GM18508 (cell line): ENCODE data around the gene UST.
"Not testable (repeated sequence)": the region's sequence is repeated elsewhere in the genome, so short reads cannot be mapped to it uniquely, and the experiment has no call there.

Experiments
- ATAC-seq: cut with Tn5 transposase; IDR thresholded peaks from one replicate; pipeline ENCODE4 v1.9.1; 2021; ENCODE audit warnings: moderate number of reproducible peaks; ENCODE audit not compliant: insufficient read depth, unreplicated experiment

The UST gene

DNA sequence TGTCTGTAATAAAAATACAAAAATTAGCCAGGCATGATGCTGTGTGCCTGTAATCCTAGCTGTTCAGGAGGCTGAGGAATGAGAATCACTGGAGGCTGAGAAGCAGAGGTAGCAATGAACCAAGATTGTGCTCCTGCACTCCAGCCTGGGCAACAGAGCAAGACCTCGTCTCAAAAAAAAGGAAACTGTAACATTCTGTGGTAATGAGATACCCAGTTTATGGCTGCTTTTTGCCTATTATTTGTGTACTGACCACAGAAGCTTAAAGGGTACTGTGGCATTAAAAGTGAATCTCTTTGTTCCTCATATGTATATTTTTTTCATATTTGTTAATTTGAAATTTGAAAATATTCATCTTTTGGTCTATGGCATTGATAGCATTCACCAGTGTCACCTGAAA, 185.4 kb downstream of the UST start:
- no peak for ATAC-seq

DNA sequence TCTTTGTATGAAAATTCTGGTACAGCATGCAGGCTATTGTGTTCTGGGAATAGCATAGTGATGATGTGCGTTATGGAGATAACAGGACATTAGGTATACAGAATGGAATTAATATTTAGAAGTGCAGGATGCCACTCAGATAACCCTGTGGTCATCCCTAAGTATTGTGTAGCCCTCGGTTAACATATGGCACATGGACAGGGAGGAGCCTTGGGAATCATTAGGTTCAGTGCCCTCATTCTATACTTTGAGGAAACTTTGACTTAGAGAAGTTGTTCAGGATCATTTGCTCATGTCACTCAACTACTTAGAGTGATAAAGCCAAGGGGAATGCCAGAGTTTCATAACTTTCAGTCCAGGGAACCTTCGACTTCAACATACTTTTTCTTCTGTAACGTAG, 185.9 kb downstream of the UST start:
- ATAC-seq: no peak

GRCh38 chr6:148934539-148934938, 187.7 kb downstream of the UST start:
- ATAC-seq: no peak

- ATAC-seq: no peak
Measured at GRCh38 chr6:148934961-148935360, 188.1 kb downstream of the UST start.

DNA sequence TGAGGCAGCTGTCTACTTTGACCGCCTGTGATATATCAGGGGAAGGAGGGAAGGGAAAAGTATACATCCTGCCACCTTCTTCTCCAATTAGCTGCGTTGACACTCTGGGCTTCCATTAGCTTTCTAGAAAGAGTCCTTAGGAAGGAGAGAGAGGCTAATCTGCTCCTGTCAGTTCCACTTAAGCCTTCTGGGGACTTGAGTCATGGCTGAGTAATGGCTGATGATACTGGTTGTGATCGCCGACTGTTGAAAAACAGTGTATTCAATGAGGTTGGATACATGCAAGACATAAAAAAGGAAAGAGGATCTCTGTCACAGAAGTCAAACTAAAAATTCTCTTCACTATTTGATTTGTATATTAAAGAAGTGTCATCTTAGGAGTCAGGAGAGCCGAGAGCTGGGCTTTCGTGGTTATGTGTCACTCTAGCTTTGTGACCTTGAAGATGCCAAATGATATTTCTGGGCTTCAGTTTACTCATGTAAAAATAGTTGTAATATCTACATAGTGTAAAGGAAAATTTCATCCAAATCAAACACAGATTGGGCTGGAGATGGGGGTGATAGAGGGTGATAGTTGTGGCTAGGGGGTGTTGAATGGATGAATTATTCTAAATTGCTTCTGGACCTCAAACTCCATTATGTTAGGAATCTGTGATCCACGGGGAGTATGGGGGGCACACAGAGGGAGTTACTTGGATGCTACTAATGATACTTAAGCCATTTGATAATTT, 189.0 kb downstream of the UST start:
- ATAC-seq: no peak

DNA sequence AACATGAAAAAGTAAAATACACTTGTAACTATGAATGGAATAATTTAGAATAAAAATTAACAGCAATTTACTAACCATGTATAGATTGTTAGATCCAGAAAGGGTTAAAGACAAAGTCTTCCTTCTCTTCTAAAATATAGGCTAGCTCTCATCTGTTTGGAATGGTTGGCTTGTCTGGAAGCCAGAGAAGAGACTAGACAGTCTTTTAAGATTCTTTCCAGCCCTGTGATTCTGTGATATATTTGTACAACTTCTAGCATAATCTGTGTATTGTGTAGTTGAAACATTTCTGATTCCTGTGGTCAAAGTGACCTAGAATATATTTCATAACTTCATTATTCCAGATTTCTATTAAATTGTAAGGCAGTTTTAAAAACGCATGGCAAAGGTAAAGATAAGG, 196.6 kb downstream of the UST start:
- no peak for ATAC-seq

- no peak for ATAC-seq
Measured at GRCh38 chr6:148944608-148945007, 197.8 kb downstream of the UST start.

- no peak for ATAC-seq
Measured at GRCh38 chr6:148945301-148946021, 198.6 kb downstream of the UST start.

GRCh38 chr6:148947621-148948444, 201.0 kb downstream of the UST start:
- no peak for ATAC-seq

DNA sequence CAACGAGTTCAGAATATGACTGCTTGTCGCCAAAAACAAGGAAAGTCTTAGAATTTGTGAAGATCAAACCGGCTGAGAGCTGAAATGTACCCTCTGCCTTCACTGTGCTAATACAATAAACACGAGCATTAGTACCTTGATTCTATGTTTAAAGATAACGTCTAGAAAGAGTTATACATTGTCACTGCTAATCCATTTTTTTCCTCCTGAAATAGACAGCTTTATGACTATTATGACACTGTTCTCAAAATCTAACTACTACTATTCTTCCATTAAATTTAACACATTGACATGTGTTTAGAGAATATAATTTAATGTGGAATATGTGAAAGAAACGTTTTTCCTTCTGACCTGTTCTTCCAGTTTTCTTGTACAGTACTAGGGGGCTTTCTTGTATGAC, 204.8 kb downstream of the UST start:
- no peak for ATAC-seq

DNA sequence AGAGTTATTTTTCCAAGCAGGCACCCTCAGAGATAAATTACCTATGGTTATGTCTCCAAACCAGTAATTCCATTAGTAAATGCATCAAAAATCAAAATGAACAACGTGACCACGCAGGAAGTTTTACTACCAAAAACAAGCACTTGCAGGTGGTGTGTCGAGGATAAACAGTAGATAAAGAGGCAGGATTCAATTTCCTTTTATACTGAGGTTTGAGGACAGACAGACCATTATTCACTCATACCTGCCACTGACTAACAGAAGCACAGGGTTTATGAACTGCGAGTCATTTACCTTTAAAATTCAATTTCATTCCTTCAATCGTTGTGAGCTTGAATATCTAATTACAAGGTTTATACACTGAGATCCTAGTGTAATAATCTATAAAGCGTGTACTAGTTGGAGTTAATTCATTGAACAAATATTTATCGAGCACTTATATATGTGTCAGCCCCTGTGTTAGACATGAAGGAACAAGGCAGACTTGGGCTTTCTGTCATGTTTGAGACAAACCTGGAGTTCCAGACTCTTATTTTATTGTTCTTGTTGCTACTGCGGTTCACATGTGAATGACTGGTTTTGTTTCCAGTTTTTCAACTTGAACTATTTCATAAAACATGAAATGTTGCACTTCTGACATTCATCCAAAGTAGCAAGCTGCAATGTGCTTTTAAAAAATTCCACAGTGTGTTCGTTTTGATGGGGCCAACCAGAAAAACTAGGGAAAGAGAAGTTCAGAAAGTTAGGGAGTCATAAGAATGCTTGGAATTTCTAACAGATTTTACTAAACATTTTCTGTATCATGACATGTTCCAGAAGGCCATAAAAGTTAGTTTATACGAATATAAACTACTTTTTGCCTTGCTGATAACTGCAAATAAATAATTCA, 205.6 kb downstream of the UST start:
- ATAC-seq: no peak

DNA sequence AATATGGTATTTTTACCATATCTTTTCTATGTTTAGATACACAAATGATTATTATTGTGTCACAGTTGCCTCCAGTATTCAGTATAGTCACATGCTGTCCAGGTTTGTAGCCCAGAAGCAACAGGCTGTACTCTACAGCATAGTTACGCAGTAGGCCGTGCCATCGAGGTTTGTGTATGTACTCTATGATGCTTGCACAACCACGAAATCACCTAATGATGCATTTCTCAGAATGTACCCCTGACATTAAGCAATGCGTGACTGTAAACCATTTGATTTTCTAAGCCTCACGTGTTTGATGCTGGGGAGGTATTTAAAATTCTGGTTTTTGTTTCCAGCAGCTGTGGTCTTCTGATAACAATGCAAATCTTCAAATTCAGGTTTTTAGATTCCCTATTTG, 207.6 kb downstream of the UST start:
- ATAC-seq: no peak

- ATAC-seq: no peak
Measured at GRCh38 chr6:148954934-148955333, 208.1 kb downstream of the UST start.

DNA sequence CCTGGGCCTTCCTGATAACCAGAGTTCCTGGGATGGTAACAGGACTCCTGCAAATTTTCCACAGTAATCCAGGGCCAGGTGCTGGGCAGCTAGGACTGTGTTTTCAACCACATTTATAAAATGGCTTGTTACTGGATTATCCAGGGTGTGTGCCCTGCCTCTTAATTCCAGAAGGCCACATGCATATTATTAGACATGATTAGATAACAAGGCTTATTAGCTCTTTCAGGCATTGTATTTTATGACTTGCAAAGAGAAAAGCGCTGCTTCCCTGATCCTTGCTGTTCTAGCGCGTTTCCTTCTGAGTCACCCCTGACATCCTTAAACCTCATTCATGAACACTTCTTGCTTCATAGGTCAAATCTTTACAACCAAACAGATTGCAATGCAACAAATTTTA, 208.6 kb downstream of the UST start:
- ATAC-seq: no peak

GRCh38 chr6:148956163-148956562, 209.3 kb downstream of the UST start:
- not testable (repeated sequence) for ATAC-seq

GRCh38 chr6:148957752-148958151, 210.9 kb downstream of the UST start:
- ATAC-seq: no peak

GRCh38 chr6:148959008-148959407, 212.2 kb downstream of the UST start:
- ATAC-seq: no peak

DNA sequence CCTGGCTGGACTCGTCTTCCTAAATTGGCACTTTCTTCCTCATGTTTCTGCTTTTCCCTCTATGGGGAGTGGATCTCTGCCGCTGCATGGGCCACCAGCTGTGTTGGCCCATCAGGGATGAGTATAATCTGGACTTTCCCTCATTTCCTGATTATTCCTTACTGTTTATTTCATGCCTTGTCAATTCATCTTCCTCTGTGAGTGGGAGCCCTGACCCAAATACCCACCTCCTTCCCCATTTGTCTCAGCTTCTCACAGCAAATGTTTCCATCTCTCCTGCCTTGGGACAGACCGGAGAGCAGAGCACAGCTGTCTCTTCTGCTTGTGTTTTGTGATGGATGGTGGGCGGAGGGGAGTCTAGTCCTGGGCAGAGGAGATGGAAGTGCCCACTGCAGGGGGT, 212.7 kb downstream of the UST start:
- ATAC-seq: no peak

DNA sequence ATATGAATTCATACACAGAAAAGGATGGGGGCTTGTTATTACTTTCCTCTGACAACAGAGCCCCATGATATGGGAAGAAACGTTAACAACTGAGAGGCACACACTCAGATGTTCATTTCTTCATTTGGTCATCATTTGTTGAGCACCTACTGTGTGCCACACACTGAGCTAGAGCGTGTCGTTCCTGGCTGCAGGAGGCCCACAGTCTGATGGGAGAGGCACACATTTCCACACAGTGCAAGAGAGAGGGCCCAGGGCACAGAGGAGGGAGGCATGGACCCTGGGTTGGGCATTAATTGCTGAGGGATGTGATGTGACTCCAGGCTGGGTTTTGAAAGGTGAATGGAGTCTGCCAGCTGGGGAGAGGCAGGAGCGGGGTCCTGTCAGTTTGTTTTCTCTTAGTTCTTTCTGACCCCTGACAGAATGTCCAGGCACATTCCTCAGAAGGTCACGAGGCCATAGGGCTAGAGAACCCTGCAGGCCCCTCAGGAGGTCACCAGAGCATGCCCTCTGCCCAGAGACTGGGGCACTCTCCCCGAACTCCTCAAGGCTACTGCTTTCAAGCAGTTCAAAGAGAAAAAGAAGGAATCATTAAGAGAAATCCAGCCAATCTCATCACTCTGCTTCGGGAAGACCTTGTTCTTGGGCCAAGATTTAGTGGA, 216.2 kb downstream of the UST start:
- ATAC-seq: no peak

DNA sequence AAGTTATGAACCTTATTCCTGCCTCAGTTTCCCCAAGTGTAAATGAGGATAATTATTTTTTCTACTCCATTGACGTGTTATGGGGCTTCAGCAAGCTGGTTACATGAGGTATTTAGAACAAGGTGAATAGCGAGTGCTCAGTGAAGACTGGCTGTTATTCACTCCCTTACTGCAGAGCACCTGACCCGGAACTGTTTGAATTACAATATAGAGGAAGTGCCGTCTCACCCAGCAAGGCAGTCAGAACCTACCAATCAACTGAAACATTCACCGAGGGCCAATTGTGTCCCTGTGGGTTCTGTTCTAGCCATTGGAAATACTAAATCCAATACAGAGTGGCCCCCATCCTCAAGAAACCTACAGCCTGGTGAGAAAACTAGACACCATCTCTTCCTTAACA, 216.9 kb downstream of the UST start:
- no peak for ATAC-seq
